IPS-11a (cell line): ENCODE data around the gene DNAJC21.
A peak's percentile ranks its signal among the peaks of the same experiment; 100 is the strongest.

ENCODE experiments used
- H3K4me3 ChIP-seq: one replicate; pipeline ENCODE4 v1.5.1; 2013; ENCODE audit warnings: low read depth, low read length, control low read depth

Gene DNAJC21

DNA sequence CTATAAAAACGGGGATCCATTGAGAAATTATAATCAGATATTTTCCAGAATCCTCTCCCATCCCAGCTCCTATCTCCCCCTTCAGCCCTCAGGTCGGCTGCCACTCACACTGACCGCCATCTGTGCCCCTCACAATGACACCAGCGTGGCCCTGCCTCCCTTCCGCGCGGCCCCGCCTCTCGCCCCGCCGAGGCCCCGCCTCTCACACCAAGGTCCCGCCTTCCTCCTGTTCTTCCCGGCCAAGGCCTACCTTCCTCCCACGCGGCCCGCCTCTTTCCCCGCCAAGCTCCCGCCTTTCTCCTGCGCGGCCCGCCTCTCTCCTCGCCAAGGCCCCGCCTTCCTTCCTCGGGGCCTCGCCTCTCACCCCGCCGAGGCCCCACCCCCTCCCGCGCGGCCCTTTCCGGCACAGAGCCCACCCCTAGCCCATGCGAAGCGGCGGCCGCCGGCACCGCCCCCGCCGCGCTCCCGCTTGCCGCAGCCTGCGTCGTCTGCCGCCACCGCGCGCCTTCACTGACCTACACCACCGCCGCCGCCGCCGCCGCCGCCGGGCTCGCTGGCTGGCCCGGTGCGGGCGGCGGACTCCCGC is at the start of gene DNAJC21:
Gene DNAJC21 (plus strand): TSS at position 426 of the 586 bp plus-strand sequence. CDS start 261 bp downstream, outside the sequence.
- peak within 1 kb of the TSS; percentile 71 for H3K4me3 ChIP-seq

DNA sequence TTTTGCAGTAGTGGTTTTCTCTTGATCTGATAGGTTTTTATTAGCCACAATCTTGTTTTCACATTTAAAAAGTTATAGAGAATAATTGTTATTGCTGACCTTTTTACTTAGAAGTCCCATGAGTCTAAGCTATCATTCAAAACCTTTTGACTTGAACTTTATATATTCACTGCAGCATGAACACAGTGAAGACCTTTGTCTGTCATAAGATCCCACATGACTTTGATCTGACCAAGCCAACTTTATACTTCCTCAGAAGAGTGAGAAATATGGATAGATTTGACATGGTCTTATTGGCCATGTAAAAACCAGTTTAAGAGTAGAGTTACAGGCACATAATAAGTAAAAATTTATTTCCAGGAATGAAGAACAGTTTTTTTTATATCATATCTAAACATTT is 48.1 kb upstream of the DNAJC21 start:
- H3K4me3 ChIP-seq = no peak overlapping the region

DNA sequence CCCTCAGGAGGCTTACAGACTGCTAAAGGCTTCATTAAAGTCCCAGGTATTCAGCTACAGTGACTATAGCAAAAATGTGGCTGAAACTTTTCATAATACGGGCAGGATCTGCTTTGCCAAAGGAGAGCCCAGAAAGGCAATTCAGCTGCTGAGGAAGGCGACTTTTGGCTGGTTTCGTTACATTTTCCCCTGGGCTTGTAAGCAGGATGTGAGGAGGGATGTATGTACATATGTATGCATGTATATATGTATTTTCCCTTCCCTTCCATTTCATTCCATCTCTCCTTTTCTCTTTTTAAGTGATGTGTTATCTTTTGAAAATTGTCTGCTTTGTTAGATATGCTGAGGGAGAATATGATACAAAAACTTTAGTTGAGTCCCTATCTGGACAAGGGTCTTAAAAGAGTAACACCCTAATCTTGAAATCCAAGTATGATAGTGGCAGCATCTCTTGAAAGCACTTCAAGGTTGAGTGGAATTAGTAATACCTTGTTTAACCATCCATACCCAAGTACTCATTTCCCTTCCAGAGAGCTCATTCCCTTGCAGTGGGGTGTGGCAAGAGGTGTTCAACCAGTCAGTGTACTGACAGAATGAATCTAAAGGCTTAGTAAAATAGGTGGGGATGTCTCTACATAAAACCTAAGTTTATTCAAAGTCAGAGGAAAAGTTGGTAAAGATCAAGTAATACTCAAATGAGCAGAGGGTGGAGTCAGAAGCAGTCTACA is 42.8 kb upstream of the DNAJC21 start:
- no peak overlapping the region for H3K4me3 ChIP-seq

DNA sequence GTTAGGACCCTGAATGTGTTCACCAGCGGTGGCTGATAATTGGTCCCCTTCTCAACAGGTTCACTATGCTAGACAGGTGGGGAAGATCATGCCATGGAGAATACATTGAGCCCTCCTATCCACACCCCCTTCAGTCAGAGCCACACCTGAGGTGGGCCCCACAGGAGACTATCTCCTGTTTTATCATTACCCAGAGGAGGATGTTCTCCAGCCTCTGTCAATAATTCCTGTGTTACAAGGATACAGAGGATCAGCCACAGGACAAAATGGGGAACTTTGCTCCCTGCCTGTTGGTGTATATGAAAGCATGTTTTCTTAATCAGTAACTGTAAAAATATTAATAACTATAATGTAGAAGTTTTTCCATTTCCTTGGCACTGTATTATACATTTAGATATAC is 40.0 kb upstream of the DNAJC21 start:
- H3K4me3 ChIP-seq = no peak overlapping the region

DNA sequence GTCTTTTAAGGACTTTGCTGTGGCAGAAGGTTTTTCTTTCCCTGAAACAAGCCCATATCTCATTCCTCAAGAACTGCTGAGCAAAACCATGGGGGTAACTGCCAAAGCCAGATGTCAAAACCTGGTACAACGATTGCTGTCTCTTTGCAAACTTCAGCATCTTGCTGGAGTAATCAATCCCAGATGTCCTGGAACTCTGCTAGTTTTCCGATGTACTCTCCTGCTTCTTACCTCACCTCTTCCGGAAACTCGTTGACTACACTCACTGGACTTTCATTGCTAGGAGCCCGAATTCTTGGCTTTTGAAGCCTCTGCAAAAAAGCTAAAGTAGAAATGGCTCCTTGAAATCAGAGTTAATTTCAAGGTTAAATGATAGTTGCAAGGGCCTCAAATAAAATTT is 37.4 kb upstream of the DNAJC21 start:
- H3K4me3 ChIP-seq = no peak overlapping the region

DNA sequence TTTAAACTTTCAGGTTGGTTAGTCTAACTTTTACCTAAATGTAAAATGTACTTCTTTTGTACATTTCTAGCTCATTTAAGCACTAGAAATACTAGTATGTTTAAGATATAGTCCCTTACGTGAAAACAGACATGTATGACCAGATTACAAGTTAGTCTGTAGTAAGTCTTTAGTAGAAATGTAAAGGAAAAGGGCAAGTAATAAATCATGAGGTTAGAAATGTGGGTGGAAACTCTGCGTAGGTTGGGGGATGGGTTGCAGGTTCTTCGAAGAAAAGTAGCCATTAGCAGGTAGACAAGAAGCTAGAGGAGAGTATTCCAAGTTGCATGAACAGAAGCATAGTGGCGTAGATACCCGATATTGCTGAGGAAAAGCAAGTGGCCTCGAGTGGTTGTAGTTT is 36.9 kb upstream of the DNAJC21 start:
- no peak overlapping the region for H3K4me3 ChIP-seq

DNA sequence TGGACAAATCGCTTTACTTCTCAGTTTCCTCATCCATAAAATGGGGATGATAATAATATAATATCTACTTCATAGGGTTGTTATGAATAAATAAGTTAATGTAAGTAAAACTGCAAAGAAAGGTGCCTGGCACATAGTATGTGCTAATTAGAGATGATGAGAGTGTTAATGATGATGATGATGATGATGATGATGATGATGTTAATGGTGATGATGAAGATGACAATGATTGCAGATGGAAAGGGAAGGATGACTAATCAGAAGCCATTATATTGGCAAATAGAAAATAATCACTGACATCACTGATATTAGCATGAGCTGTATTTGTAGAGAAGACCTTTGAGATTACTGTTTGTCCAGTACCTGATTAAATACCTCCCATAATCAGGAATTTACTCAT is 34.6 kb upstream of the DNAJC21 start:
- no peak overlapping the region for H3K4me3 ChIP-seq

DNA sequence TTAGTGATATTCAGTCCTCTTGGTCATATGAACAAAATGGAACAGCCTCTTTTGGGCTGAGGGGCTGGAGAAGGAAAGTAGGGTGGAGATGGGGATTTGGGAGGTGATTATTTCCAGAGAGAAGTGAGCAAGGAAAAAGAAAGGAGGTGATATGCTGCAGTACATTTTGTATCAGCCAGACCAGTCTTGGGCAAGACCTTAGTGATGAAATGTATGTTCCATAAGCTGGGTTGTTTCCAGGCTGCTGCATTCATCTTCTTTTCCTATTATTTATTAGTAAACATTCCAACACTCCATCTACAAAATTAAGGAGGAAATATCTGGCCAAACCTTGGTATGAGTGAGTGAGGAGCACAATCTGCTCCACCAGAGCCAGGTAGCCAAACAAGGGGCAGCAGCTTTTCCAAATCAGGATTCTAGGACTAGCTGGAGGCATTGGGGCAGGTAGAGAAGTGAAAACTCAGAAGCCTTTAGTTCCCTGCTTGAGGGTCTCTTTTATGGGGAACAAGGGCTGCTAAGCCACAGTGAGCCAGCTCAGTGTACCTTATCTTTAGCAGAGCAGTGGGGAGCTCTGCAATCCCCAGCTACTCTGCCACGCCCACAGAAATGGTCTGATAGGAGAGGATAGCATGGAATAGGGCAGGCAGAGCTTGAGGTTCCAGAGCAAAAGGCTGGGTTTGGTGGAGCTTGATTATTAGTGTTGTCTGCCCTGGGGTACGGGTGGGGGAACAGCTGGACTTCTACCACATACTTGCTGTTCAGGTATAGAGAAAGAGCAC is 33.5 kb upstream of the DNAJC21 start:
- no peak overlapping the region for H3K4me3 ChIP-seq

DNA sequence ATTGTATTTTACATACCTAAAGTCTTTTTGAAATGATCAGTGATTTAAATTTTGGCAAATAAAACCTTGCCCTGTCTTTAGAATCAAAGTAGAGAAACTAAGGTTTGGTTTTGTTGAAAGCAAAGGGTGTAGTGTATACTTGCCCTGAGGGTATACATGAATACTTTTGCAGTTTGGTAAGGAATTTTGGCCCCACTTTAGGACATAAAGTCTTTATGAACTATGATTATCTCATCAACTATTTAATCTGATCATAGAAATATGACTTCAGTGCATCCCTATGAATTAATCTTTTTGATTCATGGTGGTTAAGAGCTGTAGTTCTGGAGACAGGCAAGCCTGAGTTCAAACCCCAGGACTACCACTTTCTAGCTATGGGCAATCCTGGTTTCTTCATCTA is 31.7 kb upstream of the DNAJC21 start:
- no peak overlapping the region for H3K4me3 ChIP-seq

DNA sequence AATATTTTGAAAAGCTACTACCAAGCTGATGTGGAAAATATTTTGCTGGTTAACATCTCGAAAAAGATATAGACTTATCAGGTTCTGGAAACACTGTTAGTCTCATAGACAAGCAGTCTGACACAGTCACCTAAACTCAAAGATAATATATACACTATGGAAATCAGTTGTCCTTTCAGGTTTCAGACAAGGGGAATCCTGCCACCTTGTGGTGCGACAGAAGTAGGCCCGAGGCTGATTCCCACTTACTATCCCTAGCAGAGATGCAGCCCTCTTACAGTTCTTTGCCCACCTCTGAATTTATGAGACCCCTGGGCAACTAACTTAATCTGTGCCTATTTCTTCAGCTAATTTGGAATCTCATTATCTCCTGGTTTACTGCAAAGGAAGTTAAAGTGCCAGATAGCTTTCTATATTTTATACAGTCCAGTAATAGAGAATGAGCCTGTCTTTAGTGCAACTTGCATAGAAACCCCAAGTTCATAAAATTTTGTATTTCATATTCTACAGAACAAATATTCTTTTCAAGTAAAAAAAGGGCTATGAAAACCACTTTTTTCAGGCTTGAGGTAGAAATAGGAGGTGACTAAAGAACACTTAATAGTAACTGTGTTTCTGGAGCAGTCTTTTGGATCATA is 31.0 kb upstream of the DNAJC21 start:
- H3K4me3 ChIP-seq = no peak overlapping the region

DNA sequence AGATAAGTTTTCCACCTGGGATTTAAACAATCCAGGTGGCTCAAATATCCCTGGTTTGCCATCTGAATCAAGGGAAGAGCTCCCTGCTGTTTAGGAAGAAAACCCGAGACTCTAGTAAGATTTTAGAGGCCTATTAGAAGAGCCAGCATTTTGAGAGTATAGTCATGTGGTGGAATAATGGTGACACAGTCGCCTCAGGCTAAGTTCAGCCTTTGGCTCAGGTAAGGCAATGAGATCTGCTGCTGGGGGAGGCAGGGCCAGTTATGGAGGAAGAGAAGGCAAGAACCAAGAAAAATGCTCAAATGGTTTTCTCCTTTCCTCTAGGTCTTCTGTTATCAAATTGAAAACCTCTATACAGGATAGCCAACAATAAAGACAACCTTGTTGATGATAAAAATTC is 30.3 kb upstream of the DNAJC21 start:
- no peak overlapping the region for H3K4me3 ChIP-seq

DNA sequence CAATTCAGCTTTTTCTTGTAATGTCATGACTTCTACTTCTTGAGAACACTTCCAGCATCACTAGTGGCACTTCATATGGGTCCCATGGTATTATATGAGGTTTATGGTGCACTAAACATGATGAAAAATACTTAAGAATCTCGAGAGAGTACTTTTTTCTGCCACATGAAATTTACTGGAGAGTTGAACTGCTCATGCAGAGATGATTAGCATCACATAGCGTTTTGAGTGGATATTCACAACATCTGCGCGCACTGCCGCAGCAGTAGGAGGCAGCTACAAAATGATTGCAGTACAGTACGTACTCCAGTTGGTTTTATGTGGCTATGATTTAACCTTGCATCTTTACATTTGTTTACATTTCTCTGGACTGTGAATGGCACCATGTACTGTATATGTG is 28.7 kb upstream of the DNAJC21 start:
- no peak overlapping the region for H3K4me3 ChIP-seq

DNA sequence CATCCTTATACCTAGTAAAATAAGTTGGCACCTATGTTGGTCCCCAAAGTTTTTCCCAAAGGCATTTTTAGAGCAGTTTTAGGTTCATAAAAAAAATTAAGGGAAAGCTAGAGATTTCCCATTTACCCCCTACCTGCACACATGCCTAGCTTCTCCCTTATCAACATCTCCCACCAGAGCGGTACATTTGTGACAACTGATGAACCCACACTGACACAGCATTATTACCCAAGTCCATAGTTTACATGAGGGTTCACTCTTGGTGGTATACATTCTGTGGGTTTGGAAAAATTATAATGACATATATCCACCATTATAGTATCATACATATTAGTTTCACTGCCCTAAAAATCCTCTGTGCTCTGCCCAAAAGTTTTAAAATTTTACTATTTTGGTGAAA is 26.1 kb upstream of the DNAJC21 start:
- no peak overlapping the region for H3K4me3 ChIP-seq

DNA sequence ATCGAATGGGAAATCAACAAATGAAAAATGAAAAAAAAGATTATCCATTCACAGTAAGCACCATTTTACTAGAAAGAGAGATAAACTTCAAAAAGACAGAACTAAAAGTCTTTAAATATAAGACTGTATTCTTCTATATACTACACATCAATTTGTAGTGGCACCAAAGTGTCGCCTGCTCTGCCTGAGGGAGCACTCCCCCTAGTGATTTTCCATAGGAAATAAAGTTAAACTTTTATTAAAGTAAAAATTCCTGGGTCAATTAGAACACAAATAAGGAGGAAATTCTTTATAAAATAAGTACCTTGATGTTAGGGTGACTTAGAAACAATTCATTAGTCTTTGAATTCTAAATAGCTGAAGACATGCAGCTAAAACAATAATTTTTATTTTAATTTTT is 23.8 kb upstream of the DNAJC21 start:
- H3K4me3 ChIP-seq = no peak overlapping the region

DNA sequence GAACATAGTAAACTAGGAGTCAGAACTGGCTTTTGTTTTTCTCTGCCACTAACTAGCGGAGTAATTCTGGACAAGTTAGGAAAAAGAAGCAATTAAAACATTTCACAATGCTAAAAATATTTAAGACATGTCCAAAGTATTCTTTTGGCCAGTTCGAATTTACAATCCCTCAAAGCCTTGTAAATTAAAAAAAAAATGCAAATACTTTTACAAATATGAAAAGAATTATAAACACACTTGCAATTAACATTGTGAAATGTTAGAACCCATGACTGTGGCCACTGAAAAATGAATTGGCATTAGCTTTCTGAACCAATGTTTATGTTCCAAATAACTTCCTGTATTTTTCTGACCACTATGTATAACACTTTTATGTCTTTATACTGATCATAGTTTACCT is 16.3 kb upstream of the DNAJC21 start:
- no peak overlapping the region for H3K4me3 ChIP-seq

DNA sequence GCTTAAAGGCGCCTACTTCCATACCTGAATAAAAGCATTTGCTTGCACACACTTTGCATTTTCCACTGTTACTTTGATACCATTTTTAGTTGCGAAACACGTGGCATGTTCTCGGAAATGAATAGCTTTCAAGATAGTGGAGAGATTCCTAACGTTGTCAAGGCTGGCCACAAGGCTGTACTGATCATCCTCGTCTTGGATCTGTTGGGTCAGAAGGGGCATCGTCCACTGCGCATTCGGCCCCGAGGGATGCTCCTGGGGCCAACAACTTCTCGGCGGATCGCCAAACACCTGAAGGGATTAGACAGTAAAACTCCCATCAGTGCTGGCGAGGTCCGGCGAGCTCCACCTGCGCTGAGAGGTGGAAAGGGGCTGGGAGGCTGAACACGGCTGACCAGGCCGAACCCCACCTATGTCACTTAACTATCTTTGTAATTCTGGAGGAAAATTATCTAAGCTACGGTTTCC is 14.7 kb upstream of the DNAJC21 start:
- H3K4me3 ChIP-seq = peak overlapping the region; percentile 100

DNA sequence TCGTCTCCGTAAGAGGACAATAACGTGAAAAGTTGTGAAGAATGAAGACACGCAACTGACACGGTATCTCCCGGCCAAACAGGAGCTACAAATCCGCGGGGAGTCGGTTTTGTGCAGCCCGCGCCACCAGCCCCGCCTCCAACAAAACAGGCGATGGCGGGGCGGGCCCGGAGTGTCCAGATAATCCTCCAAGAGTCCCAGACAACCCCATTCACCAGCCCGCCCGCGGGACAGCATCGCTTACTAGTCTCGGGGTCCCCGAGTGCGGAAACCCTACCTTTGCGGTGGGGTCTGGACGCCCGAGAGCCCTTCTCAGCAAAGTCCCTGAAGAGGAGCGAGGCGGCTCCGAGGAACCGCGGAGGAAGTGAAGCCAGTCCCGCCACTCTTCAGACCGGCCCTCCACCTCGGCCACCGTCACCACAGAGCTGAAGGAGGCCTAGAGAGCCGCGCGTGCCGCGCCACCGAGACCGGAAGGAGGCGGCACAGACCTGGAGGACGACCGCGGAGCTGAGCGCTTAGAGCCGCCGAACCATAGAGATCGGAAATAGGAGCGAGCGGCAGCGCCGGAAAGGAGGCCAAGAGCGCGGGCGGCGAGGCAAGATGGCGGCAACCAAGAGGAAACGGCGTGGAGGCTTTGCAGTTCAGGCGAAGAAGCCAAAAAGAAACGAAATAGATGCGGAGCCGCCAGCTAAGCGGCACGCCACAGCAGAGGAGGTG is 14.1 kb upstream of the DNAJC21 start, which contains the start of the genes BRIX1 and RAD1:
Gene BRIX1 (plus strand): TSS at position 573 of the 717 bp plus-strand sequence. CDS start 28 bp downstream, at position 601.
Gene RAD1 (minus strand): TSS at position 366 of the 717 bp plus-strand sequence. CDS start 612 bp downstream, outside the sequence.
- H3K4me3 ChIP-seq = peak within 1 kb of the TSS; percentile 100

DNA sequence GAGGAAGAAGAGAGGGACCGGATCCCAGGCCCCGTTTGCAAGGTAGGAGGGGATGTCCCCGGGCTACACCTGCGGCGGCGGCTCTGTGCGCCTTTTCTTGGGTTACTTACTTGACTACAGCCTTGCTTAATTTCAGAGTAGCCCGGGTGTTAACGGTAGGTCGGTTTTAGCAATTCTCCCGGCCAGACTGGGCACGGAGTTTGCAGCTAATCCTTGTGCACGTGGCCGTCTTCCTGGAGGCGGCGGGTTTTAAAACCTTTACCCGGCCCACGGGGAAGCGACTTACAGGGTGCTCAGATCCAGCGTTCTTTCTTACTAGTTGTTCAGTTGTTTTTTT is 13.5 kb upstream of the DNAJC21 start:
- H3K4me3 ChIP-seq = peak overlapping the region; percentile 100

DNA sequence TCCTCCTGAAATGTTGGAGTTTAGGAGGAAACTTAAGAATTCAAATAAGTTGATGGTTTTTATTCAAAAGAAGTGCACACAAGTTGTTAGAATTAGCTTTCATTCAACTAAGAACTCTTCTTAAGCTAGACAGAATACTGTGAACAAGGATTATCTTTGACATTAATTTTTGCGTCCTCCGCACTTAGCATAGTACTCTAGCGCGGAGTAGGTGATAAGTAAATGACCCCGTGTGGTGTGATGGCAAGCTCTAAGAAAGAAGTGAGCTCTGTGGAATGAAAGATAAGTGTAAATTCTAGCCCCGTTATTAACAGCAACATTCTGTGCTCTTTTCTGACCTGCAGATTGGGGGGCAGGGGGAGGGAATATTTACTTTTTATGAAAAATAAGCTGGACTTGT is 12.8 kb upstream of the DNAJC21 start:
- H3K4me3 ChIP-seq = peak overlapping the region; percentile 100

DNA sequence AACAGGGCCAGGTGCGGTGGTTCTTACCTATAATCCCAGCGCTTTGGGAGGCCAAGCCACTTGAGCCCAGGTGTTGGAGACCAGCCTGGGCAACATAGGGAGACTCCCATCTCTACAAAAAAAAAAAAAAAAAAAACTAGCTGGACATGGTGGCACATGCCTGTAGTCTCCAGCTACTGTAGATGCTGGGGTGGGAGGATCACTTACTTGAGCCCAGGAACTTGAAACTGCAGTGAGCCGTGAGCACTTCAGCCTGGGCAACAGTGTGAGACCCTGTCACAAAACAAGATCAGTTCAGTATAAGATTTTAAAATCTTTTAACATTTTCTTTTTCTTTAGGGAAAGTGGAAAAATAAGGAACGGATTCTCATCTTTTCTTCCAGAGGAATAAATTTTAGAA is 11.3 kb upstream of the DNAJC21 start:
- no peak overlapping the region for H3K4me3 ChIP-seq

DNA sequence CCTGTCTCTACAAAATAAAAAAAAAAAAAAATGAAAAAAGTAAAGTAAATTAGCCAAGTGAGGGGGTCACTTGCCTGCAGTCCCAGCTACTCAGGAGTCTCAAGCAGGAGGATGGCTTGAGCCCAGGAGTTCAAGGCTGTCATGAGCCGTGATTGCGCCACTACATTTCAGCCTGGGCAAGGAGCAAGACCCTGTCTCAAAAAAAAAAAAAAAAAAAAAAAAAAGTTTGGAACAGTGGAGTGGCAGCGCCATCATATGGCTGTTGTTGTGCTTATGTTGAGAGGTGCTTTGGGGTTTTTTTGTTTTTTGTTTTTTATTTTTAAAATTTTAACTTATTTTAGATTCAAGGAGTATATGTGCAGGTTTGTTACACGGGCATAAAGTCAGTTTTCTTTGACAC is 10.3 kb upstream of the DNAJC21 start:
- H3K4me3 ChIP-seq = no peak overlapping the region
